Tibial nerve (tissue), 4 donors: Measurements from ENCODE around the gene ST14. TPM values are rescaled to one million over a fixed set of nuclear protein-coding genes. Genes with fewer than 3 reads are reported as not detected.
"Not testable (repeated sequence)": the region's sequence is repeated elsewhere in the genome, so short reads cannot be mapped to it uniquely, and the experiment has no call there.

Experiments
- DNase-seq, 2 donors: peaks; one replicate each; pipeline ENCODE4 v3.0.0-alpha.2; 2019; ENCODE audit warnings: low spot score in 2 of 2
- H3K27ac ChIP-seq, 4 donors: fragments of 200-600 bp; sonication (generic) in 3 of 4; one replicate each; pipeline ENCODE4 v1.5.1; 2017 to 2019; ENCODE audit warnings: mild to moderate bottlenecking in 1 of 4
- H3K27me3 ChIP-seq, 2 donors: fragments of 200-600 bp; sonication (generic) in 1 of 2; one replicate each; pipeline versions ENCODE4 v1.5.1 to v1.6.0; 2017 to 2019
- H3K36me3 ChIP-seq, 3 donors: fragments of 200-600 bp; sonication (generic); one replicate each; pipeline ENCODE4 v1.5.1; 2018 to 2019
- H3K4me1 ChIP-seq, 4 donors: fragments of 200-600 bp; sonication (generic) in 3 of 4; one replicate each; pipeline ENCODE4 v1.5.1; 2017 to 2019
- H3K4me3 ChIP-seq, 4 donors: fragments of 200-600 bp; sonication (generic) in 3 of 4; one replicate each; pipeline ENCODE4 v1.5.1; 2017 to 2019; ENCODE audit warnings: mild to moderate bottlenecking in 1 of 4, moderate library complexity in 1 of 4
- H3K9me3 ChIP-seq, 4 donors: fragments of 200-600 bp; sonication (generic) in 3 of 4; one replicate each; pipeline ENCODE4 v1.5.1; 2017 to 2019
- CTCF ChIP-seq, 5 experiments: fragments of 200-600 bp in 3 of 5; fragments of 450-650 bp in 2 of 5; sonication (generic) in 3 of 5; IDR thresholded peaks; one replicate each; pipeline ENCODE4 v1.5.1; 2016 to 2019; ENCODE audit warnings: antibody characterized with exemption in 5 of 5, mild to moderate bottlenecking in 3 of 5, moderate library complexity in 2 of 5
- EP300 ChIP-seq, 2 donors: sonication (generic); formaldehyde crosslinking; IDR thresholded peaks; one replicate each; pipeline ENCODE4 v1.6.1; 2017; ENCODE audit warnings: antibody characterized with exemption in 2 of 2, mild to moderate bottlenecking in 1 of 2
- POLR2A ChIP-seq, 2 donors: fragments of 450-650 bp; IDR thresholded peaks; one replicate each; pipeline ENCODE4 v1.6.1; 2017; ENCODE audit warnings: antibody characterized with exemption in 2 of 2, mild to moderate bottlenecking in 2 of 2, moderate library complexity in 2 of 2
- WGBS, 2 donors: methylation state at CpG; one replicate each; pipeline ENCODE4 v1.1.5; 2018; 5-methylcytosine and 5-hydroxymethylcytosine counted together
- total RNA-seq, 4 donors: library from RNA; depleted of rRNA; stranded (reverse); fragments of >200 nt; gene quantifications; one replicate each; pipeline ENCODE4 v1.1.0, GENCODE V29; 2016

Gene ST14
- total RNA-seq, 4 donors from 2014 or later, result 1.5 to 10.8 (median 2.6) TPM

GRCh38 chr11:130188585-130189347 lies 29.2 kb downstream of the ST14 start:
- Histone ChIP-seq H3K4me1 (no peaks in the 10 kb centered on the region), H3K36me3 (no peaks in the 10 kb centered on the region), H3K4me3 (no peak overlapping the region), H3K27me3 (no peaks in the 10 kb centered on the region), H3K9me3 (peaks cover 0 to 4% (median 0%) of the 10 kb centered on the region in 4 donors), H3K27ac (peak overlapping the region in 1 of 4 donors; percentile 68)
- TF ChIP-seq CTCF (IDR thresholded peaks at IDR 0.05), result no peak
- no peak for TF ChIP-seq EP300 (IDR thresholded peaks at IDR 0.05)
- TF ChIP-seq POLR2A (IDR thresholded peaks at IDR 0.05), result no peak
- WGBS, 2 donors, result 66 to 85% methylated on average over 7 to 17 of the region's 19 CpGs
- DNase-seq, result no peak

GRCh38 chr11:130189492-130190210 lies 30.1 kb downstream of the ST14 start:
- no peak for DNase-seq
- peak overlapping the region in 1 of 4 donors; percentile 68 for H3K27ac ChIP-seq
- no peaks in the 10 kb centered on the region for H3K27me3 ChIP-seq
- no peaks in the 10 kb centered on the region for H3K36me3 ChIP-seq
- peaks cover 0 to 4% (median 0%) of the 10 kb centered on the region in 4 donors for H3K9me3 ChIP-seq
- 81 to 89% methylated on average over 21 to 25 of the region's 32 CpGs for WGBS, 2 donors
- H3K4me3 ChIP-seq, result no peak overlapping the region
- TF ChIP-seq EP300 (IDR thresholded peaks at IDR 0.05) (no peak), POLR2A (IDR thresholded peaks at IDR 0.05) (no peak), CTCF (IDR thresholded peaks at IDR 0.05) (no peak)
- H3K4me1 ChIP-seq, result no peaks in the 10 kb centered on the region

GRCh38 chr11:130190371-130190881 lies 30.8 kb downstream of the ST14 start:
- TF ChIP-seq POLR2A (IDR thresholded peaks at IDR 0.05) (no peak), EP300 (IDR thresholded peaks at IDR 0.05) (no peak), CTCF (IDR thresholded peaks at IDR 0.05) (no peak)
- H3K36me3 ChIP-seq, result no peaks in the 10 kb centered on the region
- H3K4me1 ChIP-seq, result no peaks in the 10 kb centered on the region
- no peak for DNase-seq
- no peaks in the 10 kb centered on the region for H3K27me3 ChIP-seq
- H3K4me3 ChIP-seq, result no peak overlapping the region
- H3K27ac ChIP-seq, result peak overlapping the region in 1 of 4 donors; percentile 68
- H3K9me3 ChIP-seq, result peaks cover 0 to 1% (median 0%) of the 10 kb centered on the region in 4 donors
- WGBS, 2 donors, result 84 to 91% methylated on average over 19 to 29 of the region's 29 CpGs

- 90 to 93% methylated on average over 14 of the region's 14 CpGs for WGBS, 2 donors
- Histone ChIP-seq H3K9me3 (no peaks in the 10 kb centered on the region), H3K4me3 (no peak overlapping the region), H3K27me3 (no peaks in the 10 kb centered on the region), H3K27ac (no peak overlapping the region), H3K4me1 (no peaks in the 10 kb centered on the region), H3K36me3 (no peaks in the 10 kb centered on the region)
- TF ChIP-seq POLR2A (IDR thresholded peaks at IDR 0.05) (no peak), EP300 (IDR thresholded peaks at IDR 0.05) (no peak), CTCF (IDR thresholded peaks at IDR 0.05) (no peak)
- no peak for DNase-seq
Observed at GRCh38 chr11:130191896-130192295, 32.3 kb downstream of the ST14 start.

GRCh38 chr11:130192845-130193267 lies 33.3 kb downstream of the ST14 start:
- Histone ChIP-seq H3K36me3 (no peaks in the 10 kb centered on the region), H3K4me1 (no peaks in the 10 kb centered on the region), H3K27ac (no peak overlapping the region), H3K9me3 (no peaks in the 10 kb centered on the region), H3K27me3 (no peaks in the 10 kb centered on the region), H3K4me3 (no peak overlapping the region)
- no peak for DNase-seq
- 68 to 75% methylated on average over 4 of the region's 4 CpGs for WGBS, 2 donors
- no peak for TF ChIP-seq POLR2A (IDR thresholded peaks at IDR 0.05)
- TF ChIP-seq EP300 (IDR thresholded peaks at IDR 0.05), result no peak
- no peak for TF ChIP-seq CTCF (IDR thresholded peaks at IDR 0.05)

GRCh38 chr11:130193551-130193950 lies 34.0 kb downstream of the ST14 start:
- not testable (repeated sequence) for H3K27ac ChIP-seq, H3K27me3 ChIP-seq, H3K4me3 ChIP-seq, H3K4me1 ChIP-seq, H3K9me3 ChIP-seq, H3K36me3 ChIP-seq, DNase-seq
- 95% methylated on average over 14 of the region's 14 CpGs for WGBS, 2 donors
